HG03378 (cell line): ENCODE measurements around the gene STAB2.

Experiments used
- ATAC-seq: cut with Tn5 transposase; IDR thresholded peaks from one replicate; pipeline ENCODE4 v1.9.1; 2021; ENCODE audit warnings: mild to moderate bottlenecking, moderate library complexity; ENCODE audit not compliant: unreplicated experiment

Gene STAB2

DNA sequence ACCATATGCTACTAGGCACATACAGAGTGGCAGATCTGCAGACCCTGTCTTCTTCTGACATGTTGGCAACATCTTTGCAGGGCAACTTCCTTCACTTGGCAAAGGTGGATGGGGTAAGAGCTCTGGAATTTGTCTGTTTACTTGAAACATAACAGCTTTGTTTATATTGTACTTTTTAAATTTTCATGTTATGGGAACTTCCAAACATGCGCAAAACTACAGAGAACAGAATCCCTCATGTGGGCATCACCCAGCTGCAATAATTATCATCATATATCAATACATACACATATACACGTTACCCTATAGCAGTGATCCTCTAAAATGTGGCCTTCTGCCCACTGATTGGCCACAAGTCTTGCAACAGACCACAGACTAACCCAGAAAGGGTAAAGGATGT lies 103.4 kb downstream of the STAB2 start:
- ATAC-seq = no peak

GRCh38 chr12:103691063-103691462 lies 104.0 kb downstream of the STAB2 start:
- ATAC-seq = no peak

DNA sequence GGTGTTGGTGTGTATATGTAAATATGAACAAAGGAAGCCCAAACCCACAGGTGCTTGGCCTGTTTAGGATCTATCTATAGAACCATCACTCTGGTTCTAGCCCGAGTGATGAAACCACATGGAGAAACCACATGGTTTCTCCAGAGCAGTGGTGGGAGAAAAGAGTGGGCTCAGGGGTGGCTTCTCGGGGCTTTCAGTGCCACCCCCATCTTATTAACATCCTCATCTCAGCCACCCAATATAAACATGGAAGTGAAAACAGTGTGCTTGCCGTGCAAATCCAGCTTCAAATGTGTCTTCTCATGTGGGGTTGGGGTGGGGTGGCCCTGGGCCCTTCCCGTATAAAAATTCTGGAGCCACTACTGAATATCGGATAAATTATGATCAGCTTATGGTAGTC lies 109.0 kb downstream of the STAB2 start:
- ATAC-seq = no peak

DNA sequence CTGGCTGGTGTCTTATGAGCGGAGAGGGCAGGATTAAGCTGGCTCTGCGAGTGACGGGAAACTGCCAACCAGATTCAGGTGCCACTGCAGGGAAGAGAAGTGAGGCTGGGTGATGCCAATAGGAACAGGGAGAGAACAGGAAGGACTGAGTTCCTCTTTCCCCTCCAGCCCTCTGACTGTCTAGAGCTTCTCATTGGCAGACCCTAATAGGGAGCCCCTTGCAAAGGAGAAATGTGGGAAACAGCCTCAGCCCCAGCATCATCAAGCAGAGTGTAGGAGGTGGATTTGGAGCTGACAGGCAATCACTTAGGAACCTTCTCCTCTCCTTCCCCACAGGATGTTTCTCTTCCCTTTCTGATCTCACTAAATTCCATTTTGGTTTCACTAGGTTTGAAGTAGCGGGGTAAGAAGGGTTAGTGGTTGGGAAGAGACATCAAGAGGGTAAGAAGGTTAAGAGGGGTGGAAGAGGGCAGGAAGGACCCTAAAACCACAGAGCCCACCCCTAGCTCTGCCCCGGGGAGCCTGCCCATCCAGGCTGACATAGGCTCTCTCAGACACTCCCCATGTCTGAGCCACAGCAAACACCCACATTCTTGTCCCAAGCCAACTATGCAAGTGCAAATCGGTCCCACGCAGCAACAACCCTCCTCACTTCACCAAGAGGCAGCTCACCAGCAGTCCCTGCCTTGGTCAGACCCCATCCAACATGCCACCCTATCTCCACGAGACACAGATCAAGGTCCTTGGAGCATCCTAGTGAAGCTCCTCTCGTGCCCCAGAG lies 111.1 kb downstream of the STAB2 start:
- ATAC-seq = no peak

- no peak for ATAC-seq
Observed at GRCh38 chr12:103698752-103699560, 111.9 kb downstream of the STAB2 start.

- no peak for ATAC-seq
Observed at GRCh38 chr12:103705098-103705497, 118.0 kb downstream of the STAB2 start.

GRCh38 chr12:103705927-103706326 lies 118.9 kb downstream of the STAB2 start:
- no peak for ATAC-seq

DNA sequence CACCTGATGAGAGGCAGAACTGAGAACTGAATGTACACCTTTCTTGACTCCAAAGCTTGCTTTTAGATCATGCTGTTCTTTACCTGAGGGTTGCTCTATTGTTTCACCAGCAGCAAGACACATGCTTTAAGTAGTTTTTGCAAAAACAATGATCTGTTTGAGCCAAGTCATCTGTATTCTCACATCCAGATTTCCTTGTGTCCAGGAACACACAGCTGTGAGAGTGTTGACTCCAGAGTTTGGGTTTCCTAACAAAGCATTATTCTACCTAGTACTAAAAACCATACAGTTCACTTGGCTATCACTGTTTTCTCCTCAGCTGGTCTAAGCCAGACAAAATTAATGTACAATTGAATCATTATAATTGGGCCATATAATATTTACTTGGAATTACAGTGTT lies 120.4 kb downstream of the STAB2 start:
- no peak for ATAC-seq

DNA sequence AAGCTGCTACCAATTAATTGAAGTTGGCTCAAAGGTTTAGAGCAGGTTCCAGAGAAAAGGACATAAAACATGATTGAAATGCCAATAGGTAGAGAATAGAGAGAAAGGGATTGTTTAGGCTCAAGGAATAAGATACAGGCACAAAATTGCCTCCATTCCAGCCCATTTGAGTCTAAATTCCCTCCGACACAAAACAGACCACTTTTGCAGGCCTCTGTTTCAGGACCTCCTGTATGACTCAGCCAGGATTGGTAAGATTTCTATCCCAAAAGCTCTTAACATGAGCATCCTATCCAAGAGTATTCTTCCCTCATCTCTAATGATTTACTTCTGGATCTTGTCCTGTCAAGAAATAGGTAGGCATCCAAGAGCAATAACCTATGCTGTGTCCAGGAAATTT lies 123.5 kb downstream of the STAB2 start:
- no peak for ATAC-seq

DNA sequence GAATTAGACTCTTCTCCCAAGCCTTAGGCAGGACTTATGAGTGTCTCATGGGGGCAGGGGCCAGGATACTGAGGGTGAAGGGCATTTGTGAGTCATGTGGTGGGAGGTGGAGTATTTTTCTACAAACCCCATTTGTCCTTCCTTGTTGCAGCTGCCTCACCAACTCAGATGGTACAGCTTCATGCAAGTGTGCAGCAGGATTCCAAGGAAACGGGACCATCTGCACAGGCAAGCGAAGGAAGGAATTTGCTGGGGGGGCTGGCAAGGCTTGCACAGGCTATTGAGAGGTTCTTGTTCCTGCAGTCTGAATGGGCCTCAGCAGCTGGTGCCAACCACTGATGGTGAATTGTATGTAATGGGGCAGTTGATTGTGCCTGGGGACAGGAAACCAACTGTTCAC lies 125.1 kb downstream of the STAB2 start:
- no peak for ATAC-seq

DNA sequence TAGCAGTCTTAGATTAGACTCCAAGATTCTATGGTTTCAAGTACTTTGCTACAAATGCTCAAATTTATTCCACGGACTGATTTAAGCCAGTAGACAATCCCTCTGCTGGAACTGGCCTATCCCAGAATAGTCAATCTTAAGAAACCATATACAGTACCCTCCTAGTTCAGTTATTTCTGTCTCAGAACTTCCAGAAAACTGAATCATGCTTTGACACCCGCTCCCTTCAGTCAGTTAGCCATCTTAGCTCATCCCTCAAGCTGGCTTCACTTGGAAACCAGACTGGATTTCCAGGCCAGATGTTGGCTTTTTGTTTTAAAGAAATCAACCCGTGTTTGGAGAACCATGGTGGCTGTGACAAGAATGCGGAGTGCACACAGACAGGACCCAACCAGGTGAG lies 128.4 kb downstream of the STAB2 start:
- no peak for ATAC-seq

- ATAC-seq = no peak
Observed at GRCh38 chr12:103716517-103717196, 129.6 kb downstream of the STAB2 start.

- ATAC-seq = no peak
Observed at GRCh38 chr12:103725398-103725797, 138.3 kb downstream of the STAB2 start.

- no peak for ATAC-seq
Observed at GRCh38 chr12:103727638-103728037, 140.6 kb downstream of the STAB2 start.

GRCh38 chr12:103728323-103728722 lies 141.2 kb downstream of the STAB2 start:
- ATAC-seq = no peak

GRCh38 chr12:103729499-103729898 lies 142.4 kb downstream of the STAB2 start:
- ATAC-seq = no peak

DNA sequence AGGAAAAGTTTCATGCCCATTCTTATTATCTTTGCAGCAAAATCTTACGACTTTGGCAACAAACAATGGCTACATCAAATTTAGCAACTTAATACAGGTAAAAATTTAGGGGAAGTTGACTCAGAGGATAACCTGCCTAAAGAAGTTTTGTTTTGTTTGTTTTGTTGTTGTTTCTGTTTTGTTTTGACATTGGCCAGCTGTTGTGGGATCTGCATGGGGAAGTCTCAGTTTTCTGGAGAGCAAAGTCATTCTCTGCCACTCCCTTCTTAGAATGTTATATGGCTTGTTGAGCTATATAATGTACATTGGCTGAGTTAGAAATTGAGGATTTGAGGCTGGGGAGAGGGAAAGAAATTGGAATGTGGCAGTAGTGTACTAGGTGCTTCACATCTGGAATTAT lies 144.5 kb downstream of the STAB2 start:
- no peak for ATAC-seq

GRCh38 chr12:103734863-103735262 lies 147.8 kb downstream of the STAB2 start:
- no peak for ATAC-seq

GRCh38 chr12:103735291-103735690 lies 148.2 kb downstream of the STAB2 start:
- no peak for ATAC-seq

DNA sequence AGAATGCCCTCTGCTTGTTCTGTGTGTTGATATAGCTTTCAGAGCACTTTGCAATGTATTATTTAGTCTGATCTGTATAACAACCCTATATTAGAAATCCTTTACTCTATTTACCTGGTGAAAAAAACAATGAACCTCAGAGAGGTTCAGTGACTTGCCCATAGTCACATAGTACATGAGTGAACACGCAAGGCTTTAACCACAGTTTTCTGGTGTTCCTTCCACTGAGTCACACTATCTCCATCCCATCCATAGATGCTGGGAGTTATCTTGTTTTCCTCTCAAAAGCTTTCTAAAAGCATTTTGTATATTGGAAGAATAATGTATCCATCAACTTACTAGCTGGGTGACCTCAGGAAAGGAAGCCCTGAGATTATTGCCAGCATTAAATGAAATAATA lies 149.5 kb downstream of the STAB2 start:
- no peak for ATAC-seq

- no peak for ATAC-seq
Observed at GRCh38 chr12:103737881-103738280, 150.8 kb downstream of the STAB2 start.
